ENCODE data around the gene KIAA1328. TPM values are rescaled to one million over a fixed set of nuclear protein-coding genes. Genes with fewer than 3 reads are reported as not detected.

KIAA1328 gene
- 0.94 to 1.8 TPM (median 1.3 TPM) in 5 replicates for total RNA-seq (2022; extraction: Qiagen RNA extraction; ENCODE audit: low read depth)

GRCh38 chr18:36828630-36829361 is at the start of gene KIAA1328, which contains the start of gene TPGS2:
Gene KIAA1328 (plus strand): TSS chr18:36829127. CDS start chr18:36829139, 12 bp downstream.
Gene TPGS2 (minus strand): TSS chr18:36829002. CDS start chr18:36828767, 235 bp downstream.

Other genes with a start within 250 kb of the KIAA1328 start
- 83.5 to 94.0 TPM (median 86.2 TPM) in 5 replicates for gene TPGS2, start 125 bp upstream of the KIAA1328 start, total RNA-seq (2022; extraction: Qiagen RNA extraction; ENCODE audit: low read depth)

All from A549 treated with DMSO at 1 μM for 4 hours (cell line).